NCI-H345 treated with DMSO at 0.1 percent for 48 hours (cell line): Measurements from ENCODE around the gene RASA3.

ENCODE experiments used
- DNase-seq: peaks from one replicate; lab custom pipeline; 2025; ENCODE audit not compliant: unreplicated experiment; lab: John Stamatoyannopoulos, UW

Gene RASA3

DNA sequence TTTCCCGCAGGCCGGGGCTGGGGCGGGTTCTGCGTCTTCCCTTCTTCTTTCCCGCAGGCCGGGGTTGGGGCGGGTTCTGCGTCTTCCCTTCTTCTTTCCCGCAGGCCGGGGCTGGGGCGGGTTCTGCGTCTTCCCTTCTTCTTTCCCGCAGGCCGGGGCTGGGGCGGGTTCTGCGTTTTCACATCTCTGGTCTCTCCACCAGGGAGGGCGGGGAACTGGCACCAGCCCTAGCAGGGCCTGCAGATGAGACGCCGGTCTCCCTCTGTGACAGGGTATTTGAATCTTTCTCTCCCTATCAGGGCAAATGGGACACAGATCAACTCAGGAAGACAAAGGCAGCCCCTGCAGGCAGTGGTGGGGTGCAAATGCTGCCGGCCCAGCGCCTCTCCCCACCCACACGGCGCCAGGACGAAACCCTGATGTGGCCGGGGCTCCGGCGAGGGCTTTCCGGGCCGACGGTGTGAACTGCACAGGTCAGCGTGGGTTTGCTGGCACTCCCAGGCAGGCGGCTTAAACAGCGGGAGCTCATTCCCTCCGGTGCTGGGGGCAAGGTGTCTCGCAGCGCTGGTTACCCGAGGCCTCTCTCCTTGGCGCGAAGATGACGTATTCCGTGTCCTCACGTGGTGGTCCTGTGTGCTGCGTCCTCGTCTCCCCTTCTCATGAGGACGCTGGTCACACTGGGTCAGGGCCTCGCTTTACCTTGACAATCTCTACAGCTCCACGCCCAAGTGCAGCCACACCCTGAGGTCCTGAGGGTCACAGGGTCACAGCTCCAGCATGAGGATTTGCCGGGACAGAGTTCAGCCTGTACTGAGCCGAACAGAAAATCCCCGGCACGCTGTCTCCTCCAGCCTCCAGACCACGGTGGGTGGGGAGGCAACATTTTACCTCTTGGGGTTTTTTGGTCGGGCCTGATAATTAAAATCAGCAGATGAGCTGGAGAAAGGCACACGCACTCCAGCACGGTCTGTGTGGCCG lies 157.8 kb downstream of the RASA3 start:
- no peak for DNase-seq

- DNase-seq = no peak
These were observed 158.9 kb downstream of the RASA3 start, which contains the start of gene C13orf46 for GRCh38 chr13:113973218-113974164. C13orf46 (minus strand) TSS chr13:113974076; CDS start chr13:113973997, 79 bp downstream.

DNA sequence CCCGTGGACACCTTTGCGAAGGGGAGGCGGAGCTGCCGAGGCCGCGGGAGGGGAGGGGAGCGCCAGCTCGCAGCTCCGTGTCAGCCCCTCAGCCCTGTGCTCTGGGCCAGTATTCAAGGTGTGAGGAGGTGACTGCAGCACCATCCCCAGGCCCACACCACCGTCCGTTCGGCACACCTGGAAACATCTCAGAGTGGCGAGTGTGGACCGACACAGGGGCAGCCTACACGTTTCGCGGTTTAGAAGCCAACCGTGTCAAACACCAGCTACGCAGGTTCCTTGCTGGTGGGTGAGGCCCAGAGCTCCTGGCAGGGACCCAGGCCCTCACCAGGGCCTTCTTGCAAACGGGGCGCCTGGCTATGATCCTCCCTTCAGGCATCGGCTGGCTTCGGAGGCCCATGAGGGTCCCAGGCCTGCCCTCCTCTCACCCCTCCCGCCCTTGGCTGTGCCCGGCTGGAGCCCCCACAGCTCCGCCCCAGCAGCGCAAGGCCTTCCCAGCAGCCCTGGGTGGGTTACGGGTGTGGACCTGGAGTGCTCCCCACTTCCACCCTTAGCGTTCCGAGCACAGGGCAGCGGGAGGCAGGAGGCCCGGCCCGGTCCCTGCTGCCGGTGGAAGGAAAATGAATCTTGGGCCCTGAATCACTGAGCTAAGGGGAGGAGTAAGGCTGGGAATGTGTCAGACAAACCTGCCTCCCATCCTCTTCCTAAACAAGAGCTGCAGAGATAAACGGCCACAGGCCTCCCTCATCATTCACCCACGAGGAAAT lies 159.8 kb downstream of the RASA3 start:
- no peak for DNase-seq

- DNase-seq = no peak
These were observed 160.8 kb downstream of the RASA3 start for GRCh38 chr13:113971471-113972231.

DNA sequence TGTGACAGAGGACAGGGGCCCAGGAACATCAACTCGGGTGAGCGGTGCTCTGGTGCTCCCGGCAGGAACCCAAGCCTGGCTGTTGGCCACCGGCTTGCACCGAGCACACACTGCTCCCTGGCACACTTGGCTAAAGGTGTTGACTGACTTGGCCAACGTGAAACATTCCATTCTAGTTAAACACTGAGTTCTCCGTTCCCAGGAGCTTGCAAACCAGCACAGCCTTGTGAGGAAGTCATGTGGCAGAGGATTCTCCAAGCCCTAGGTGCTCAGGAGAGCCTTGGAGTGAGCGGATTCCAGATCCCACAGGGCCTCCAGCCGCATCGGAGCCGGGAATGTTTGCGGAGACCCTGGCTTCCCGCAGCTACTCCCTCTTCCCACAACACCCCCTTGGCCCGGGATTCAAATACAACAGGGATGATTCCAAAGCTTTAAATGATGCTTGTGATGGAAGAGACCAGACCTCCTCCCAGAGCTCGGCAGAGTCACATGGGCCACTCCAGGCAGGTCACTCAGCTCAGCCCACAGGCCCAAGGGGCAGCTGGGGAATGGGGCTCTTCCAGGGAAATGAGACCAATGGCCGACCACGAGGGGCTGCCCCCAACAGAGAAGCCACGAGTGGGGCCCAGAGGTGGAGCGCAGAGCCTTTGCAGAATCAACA lies 161.5 kb downstream of the RASA3 start:
- no peak for DNase-seq

DNA sequence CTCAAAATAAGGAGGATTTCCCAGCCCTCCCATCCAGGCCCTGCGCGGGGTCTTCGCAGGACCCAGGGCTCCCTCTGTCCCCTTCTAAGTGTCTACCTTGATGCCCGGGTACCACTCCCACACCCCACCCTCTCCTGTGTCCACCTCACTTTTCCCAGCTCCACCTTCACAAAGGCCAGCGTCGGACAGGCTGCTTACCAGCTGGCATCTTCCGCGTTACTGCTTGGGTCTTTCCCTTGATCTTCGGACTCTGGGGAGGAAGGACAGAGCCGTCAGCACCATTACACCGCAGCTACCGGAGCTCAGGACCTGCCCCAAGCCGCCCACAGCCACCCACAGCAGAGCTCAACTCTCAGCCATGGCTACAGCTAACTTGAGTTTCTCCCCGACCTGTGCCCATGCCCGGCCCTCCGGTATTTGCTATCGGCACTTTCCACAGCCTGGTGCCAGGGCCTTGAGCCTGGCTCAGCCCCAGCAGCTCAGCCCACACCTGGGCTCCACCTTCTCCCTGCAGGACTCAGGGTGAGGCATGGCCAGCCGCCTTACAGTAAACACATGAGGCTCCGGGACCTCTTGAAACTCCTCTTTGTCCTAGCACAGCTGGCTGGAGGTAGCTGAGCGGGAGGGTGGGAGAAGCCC lies 162.3 kb downstream of the RASA3 start:
- DNase-seq = no peak

DNA sequence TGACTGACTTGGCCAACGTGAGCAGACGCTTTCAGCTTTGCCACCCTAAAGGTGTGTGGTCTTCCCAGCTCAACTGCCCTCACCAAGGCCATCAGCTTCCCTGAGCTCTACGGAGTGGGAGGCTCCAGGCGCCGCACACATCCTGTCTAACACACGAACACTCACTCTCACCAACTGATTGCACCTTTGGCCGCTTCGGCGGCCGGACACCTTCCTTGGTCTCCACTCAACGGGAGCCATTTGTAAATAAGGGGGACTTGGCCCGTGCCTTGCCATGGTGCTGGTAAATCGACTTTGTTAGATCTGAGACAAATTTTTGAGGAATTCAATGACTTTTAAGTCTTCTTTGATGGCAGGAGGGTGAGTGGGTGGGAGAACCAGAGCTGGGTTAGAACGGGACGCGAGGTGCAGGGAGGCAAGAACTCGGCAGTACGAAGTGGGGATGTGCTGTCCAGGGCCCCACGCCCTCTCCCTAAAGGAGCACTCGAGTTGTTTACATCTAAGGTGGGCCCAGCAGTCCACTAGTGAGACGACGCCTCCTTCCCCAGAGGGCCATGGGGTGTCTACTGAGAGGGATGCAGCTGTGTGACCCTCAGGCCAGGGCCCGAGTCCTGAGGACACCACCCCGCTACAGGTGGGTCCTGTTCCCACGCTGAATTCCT lies 163.0 kb downstream of the RASA3 start:
- DNase-seq = no peak

DNA sequence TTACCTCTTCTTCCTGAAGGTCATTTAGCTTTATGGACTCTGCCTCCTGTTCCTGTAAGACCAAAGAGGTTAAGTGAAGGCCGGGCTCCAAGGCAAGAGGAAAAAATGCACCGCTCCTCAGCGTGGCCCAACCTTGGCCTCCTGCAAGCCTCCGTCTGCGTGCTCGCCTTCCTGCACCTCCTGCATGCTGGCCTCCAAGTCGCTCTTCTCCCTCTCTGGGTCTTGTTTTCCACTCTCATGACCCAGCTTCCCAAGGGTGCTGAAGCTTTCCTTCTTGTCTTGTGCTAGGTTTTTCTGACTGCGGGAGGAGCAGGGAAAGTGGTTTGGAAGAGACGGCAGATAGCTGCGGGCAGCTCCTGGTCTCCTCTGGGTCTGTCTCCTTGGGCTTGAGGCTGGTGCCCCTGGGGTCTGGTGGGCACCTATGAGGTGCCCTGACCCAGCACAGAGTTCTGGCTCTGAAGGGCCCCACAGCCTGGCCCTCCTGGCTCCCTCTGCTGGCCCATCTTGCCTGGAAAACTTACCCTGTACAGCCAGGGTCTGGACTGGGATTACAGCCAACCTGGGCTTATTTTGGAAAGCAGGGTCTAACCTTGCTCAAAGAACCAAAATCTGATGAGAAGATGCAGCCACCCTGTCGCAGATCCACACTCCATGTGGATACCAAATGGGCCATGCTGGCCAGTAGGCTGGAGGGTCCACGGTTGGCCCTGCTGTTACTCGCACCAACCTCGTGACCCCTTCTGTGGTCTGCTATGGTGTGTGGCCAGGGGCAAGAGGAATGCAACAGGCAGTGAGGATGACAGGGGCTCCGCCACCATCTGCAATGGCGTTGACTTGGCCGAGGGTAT lies 163.7 kb downstream of the RASA3 start:
- DNase-seq = no peak

DNA sequence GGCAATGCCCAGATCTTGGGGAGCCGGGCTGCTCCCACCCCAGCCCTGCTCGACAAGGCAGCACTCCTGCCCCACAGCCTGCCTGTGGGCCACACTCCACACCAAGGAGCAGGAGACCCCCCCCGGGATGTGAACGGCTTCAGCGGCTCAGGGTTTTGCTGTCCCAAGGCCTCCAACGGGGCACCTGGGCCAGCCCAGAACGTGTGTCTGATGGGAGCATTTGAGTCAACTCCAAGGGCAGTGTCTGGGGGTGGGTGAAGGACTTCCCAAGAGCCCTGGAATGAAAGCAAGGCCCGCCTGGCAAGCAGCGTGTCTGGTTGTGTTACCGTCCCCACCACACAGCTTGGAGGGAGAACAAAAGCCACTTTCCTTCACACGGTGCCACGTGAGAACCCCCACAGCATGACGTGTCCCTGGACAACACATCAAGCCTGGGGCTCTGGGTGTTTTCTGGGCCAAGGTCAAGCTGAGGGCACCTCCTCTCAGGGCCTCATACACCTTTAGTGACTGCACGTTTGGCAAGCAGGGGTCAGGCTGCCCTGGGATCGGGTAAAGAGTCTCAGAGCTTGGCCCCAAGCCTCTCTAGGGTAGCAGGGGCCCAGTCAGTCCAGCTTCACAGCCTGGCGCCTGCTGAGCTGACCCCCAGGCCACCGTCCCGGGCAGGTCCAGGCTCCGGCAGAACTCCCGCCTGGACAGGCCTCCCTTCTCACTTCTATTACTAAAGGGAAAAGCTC lies 164.5 kb downstream of the RASA3 start:
- DNase-seq = no peak

DNA sequence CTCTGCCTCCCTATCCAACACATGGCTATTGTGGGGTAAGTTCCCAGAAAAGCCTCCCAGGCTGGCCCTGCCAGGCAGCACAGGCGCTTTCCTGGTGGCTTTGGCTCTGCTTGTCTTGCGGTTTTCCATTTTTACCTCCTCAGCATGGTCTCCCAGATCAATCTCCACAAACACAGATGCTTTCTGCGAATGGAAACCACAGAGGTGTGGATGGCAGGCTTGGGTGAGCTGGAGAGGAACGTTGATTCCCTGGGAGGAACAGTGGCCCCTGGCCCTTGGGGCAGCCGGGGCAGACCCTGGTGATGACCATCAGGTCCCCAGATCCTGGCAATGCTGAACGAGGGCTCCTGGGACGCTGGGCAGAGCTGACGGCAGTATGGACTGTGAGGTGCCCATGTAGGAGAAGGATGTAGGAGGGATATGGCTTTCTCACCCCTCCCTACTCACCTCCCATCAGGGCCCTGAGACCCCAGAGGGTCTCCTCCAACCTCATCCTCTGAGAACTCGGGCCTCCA lies 165.2 kb downstream of the RASA3 start:
- DNase-seq = no peak

GRCh38 chr13:113965968-113966884 lies 166.2 kb downstream of the RASA3 start:
- DNase-seq = no peak

GRCh38 chr13:113965383-113965874 lies 167.0 kb downstream of the RASA3 start:
- no peak for DNase-seq

- DNase-seq = no peak
These were observed 168.0 kb downstream of the RASA3 start for GRCh38 chr13:113964251-113964995.

DNA sequence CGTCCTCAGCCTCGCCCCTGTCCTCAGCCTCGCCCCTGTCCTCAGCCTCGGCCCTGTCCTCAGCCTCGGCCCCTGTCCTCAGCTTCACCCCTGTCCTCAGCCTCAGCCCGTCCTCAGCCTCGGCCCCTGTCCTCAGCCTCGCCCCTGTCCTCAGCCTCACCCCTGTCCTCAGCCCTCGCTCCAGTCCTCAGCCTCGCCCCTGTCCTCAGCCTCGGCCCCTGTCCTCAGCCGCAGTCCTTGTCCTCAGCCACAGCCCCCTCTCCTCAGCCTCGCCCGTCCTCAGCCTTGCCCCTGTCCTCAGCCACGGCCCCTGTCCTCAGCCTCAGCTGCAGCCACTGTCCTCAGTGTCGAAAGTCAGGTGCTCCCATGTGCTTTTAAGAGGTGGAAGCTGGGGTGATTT lies 169.0 kb downstream of the RASA3 start:
- DNase-seq = no peak

GRCh38 chr13:113962975-113963374 lies 169.4 kb downstream of the RASA3 start:
- no peak for DNase-seq
